ENCODE measurements around the gene RLN3.

- TF ChIP-seq POLR2A (IDR thresholded peaks at IDR 0.05; ENCODE audit: low read length) (no peak), GATA1 (IDR thresholded peaks at IDR 0.05; ENCODE audit: low read depth, low read length) (no peak)
Observed at GRCh38 chr19:14061751-14062557, 34.0 kb downstream of the RLN3 start, which contains the start of gene PALM3.

Measured in erythroblast (primary cell).